HG02798 (cell line): ENCODE measurements around the gene BCAS4.

Experiments
- ATAC-seq: cut with Tn5 transposase; IDR thresholded peaks from one replicate; pipeline ENCODE4 v1.9.1; 2021; ENCODE audit warnings: mild to moderate bottlenecking; ENCODE audit not compliant: unreplicated experiment, poor library complexity

The BCAS4 gene

GRCh38 chr20:50895111-50895830, 100.4 kb downstream of the BCAS4 start:
- ATAC-seq = no peak

DNA sequence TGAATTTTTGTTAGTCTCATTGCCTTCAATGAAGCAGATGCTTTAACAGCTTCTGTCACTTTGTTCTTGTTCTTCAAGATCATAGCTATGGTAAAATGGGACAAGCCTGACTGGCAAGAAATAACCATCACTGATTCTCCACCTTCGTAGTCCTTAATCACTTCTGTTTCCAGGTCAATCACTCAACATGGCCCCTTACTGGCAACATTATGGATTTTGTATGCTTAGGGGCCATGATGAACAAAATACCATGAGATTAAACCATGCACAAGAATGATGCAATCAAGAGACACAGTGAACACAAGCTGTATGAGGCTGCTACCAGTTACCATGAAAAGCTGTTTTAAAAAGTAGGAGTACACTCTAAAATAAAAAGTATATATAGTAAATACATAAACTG, 103.6 kb downstream of the BCAS4 start:
- no peak for ATAC-seq

DNA sequence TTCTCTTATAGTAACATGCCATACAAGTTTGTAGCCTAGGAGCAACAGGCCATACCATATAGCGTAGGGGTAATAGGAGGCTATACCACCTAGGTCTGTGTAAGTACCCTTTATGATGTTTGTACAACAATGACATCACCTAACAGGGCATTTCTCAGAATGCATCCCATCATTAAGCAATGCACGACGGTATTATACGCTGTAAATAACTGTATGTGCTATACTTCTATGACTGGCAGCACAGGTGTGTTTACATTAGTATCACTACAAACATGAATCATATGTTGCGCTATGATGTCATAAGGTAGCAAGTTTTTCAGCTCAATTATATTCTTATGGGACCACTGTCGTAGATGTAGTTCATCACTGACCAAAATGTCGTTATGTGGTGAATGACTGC, 105.4 kb downstream of the BCAS4 start:
- ATAC-seq = no peak

DNA sequence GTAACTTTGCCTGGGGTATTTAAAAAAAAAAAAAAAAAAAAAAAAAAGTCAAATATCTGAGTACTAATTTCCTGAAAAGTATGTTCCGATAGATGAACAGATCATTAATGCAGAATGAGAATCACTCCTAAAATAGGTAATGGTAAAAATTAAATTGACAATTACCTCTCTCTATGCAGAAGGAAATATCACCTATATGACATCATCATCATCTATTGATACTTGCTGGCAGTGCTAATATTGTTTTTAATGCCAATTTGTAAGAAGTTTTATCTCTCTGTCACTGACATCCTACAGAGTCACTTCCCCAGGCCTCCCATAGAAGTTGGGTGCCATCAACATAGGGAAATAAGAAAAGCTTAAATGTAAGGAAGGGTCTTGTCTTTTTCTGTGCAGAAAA, 106.4 kb downstream of the BCAS4 start:
- no peak for ATAC-seq

DNA sequence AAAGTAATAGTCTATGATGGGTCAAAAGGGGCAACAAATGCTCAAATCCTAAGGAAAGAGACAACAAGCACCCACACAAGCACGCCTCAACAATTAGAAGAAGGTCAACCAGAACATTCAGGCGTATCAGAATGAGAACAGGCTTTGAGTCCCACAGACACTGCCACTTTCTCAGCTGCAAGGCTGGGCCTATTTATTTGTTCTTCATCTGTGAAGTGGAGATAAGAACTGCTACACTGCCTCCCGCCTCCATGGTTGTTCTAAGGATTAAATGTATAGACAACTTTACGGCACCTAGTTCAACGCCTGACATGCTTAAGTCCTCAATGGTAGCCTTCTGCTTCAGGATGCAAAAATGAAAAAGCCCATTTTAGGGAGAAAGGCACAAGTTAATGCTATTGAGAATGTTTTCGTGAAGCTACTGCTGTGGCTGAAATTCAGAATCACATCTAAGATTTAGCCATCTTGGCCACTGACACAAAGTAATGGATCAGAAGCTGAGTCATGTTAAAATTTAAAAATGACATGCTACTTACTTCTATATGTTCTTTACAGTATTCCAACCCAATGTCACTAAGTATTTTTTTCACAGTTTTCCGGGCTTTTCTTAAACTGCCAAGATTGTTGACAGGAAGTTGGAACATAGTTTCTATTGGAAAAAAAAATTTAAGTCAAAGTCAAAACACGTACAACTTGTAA, 108.6 kb downstream of the BCAS4 start:
- ATAC-seq = no peak

DNA sequence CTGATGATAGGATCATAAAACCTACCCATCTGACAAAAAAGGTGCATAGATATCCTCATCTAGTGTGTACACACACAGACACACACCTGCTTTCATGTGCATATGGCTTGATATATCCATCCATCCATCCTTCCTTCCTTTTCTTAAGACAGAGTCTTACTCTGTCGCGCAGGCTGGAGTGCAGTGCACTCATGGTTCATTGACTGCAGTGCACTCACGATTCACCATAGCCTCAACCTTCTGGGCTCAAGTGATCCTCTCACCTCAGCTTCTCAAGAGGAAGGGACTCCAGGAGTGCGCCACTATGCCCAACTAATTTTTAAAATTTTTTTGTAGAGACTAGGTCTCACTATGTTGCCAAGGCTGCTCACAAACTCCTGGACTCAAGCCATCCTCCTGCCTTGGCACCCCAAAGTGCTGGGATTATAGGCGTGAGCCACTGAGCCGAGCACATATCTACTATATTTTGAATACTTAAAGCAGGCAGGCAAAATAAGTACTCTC, 109.3 kb downstream of the BCAS4 start:
- no peak for ATAC-seq

GRCh38 chr20:50909413-50909812, 114.6 kb downstream of the BCAS4 start:
- ATAC-seq = no peak

- no peak for ATAC-seq
Measured at GRCh38 chr20:50911030-50911429, 116.2 kb downstream of the BCAS4 start.

DNA sequence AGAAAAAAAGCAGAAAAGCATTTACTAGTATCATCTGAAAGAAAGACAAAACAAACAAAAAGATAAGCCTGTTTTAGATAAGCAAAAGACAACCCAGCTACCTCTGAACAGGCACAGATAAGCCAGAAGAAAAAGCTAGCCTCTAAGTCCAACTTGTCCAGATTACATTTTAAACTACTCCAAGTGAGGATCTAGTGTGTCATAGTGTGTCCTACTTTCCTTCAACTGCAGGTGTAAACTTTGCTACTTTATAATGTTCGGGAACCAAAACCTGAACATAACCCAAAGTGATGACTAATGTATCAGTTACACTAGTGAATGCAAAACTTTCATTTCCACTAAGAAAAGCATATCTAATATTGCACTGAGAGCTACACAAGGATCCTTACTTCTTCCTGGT, 116.9 kb downstream of the BCAS4 start:
- peak; percentile 45 for ATAC-seq

DNA sequence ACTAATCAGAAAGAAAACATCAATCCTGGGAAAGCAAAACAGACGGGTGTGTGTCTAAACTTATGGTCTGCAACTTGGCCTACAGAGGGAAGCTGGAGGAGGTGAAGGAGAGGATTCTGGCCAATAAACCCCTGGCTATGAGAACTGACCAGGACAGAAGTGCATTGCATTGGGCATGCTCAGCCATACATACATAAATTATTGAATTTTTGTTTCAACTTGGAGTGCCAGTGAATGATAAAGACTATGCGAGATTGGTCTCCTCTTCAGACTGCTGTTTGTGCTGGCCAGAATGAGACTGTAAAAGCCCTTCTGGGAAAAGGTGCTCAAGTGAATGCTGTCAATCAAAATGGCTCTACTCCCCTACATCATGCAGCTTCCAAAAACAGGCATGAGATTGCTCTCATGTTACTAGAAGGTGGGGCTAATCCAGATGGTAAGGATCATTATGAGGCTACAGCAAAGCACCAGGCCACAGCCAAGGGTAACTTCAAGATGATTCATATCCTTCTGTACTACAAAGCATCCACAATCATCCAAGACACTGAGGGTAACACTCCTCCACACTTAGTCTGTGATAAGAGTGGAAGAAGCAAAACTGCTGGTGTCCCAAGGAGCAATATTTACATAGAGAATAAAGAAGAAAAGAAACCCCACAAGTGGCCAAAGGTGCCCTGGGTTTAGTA, 119.0 kb downstream of the BCAS4 start:
- no peak for ATAC-seq

DNA sequence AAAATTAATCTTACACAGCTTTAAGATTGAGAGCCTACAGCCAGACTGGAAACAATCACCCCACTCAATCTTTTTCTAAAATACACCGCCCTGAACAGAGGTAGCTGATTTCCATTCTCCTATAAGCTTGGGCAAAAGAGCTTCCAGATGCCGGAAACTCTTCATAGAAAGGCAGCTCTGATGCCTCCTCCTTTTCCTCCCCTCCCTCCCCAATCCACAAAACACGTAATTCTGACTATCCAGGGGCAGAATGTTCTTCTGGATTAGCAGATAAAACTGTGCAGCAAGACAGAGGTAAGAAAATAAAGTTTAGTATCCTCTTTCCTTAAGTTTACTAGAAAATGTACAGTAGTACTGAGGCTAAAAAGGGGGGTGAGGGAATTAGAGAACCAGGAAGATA, 120.6 kb downstream of the BCAS4 start:
- ATAC-seq = no peak

DNA sequence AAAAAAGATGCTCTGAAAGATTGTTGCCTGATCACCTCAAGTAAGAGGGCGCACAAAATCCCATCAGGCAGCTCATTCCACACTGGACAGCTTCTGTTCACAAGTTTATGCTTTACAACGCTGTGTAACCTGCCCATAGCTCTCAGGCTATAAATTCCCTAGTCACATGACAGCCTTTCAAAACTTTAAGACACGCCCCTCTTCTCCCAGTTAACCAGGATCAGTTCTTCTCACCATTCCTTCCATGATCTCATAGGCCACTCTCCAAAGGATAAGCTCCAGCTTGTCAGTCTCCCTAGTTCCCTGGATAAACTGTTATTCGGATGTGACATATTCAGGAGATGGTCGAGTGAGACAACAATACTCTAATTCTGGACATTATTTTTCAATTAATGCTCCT, 121.4 kb downstream of the BCAS4 start:
- no peak for ATAC-seq

DNA sequence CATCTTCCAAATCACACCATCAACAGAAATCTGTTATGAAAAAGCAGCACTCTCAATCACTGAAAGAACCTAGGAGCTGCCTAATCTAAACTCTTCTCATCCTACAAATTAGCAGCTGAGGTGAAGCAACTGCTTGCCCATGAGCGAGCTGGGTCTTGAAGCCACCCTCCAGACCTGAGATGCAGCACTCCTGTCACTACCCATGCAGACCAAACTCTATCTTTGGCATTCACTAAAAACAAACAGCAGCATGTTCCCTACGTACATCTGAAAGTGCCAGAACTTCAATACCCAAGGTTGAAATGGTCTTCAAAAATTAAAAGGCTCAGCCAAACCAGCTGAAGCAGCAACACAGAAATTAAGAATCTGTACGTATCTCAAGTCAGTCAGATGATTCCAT, 122.1 kb downstream of the BCAS4 start:
- no peak for ATAC-seq

GRCh38 chr20:50918403-50918802, 123.5 kb downstream of the BCAS4 start:
- ATAC-seq = no peak

DNA sequence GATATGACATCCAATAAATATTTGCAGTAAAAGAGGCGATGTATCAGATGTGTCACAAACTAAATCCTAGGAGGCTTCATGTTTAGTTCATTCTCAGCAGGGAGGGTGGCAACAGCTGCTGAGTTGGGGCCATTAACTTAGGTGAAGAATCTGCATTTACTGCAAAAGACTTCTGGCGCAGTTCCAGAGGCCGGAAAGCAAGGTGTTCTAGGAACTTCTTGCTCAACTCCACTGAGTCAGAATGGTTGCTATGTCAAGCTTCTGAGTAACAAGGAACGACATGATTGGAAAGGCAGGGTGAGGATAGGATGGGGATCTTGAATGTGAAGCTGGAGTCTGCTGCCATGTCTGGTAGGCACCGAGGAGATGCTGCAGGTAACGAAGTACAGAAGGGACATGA, 124.7 kb downstream of the BCAS4 start:
- no peak for ATAC-seq

GRCh38 chr20:50920997-50921396, 126.1 kb downstream of the BCAS4 start:
- peak; percentile 38 for ATAC-seq

DNA sequence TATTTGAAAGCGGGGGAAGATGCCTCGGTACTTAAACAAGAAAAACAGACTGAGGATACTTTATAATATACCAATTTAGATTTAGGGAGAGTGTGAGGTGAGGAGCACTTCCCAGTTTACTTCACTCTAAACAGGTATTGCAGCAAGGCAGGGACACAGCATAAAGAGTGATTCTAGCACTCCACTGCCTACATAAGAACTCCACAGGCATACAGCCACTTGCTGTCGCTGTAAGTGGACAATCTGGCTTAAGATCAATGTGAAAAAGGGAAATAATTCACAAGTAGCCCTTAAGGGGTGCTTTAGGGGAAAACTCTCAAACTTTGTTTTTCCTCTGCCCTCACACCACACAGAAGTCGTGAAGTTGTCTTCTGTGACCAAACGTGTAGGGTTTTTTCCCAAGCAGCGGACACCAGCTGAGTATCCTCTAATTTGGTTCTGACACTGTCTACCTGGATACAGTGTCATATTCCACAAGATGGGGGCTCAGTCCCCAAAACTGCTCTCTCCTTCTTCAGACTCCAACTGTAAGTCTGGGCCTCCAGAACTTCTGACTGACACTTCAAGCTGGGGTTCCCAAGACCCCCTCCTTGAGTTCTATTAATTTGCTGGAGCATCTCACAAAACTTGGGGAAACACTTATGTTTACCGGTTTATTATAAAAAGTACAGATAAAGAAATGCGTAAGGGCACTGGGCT, 127.1 kb downstream of the BCAS4 start:
- ATAC-seq = no peak

- no peak for ATAC-seq
Measured at GRCh38 chr20:50924261-50924920, 129.5 kb downstream of the BCAS4 start.

DNA sequence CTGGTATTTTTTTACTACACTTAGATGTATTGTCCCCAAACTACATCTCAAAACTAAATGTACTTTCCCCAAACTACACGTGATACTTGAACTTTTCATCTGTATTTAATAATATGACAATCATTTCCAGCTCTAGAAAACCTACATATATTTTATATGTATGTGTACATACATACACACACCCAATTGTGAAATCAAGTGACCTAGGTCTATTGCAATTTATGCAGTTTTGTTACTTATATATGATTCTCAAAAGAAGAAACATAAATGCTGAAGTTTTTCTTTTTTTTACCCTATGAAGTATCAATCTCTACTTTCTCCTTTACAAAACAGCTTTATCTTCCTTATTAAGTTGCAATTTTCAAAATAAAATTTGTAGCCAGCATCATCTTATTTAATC, 131.7 kb downstream of the BCAS4 start:
- no peak for ATAC-seq
